Stimulated activated naive B cell treated with anti-CD40 and anti-IgM and Interleukin-4, amounts not matched to agents 10 μg/mL and 1 μg/mL and 100 μg/mL, for 72 hours (primary cell): Measurements from ENCODE around the gene CCDC85C.

ENCODE experiments used
- ATAC-seq, 2 donors: fragments of 150-1000 bp; cut with Tn5 transposase; replicated peaks; 2 replicates each; pipeline ENCODE4 v1.10.0; 2021; ENCODE audit warnings: moderate library complexity in 1 of 2
- DNase-seq: peaks from one replicate; pipeline ENCODE4 v3.0.0; 2021
- H3K27ac Mint-ChIP-seq: one replicate; pipeline ENCODE4 v1.8.0; 2022; ENCODE audit warnings: mild to moderate bottlenecking, mixed read lengths
- H3K27me3 Mint-ChIP-seq, 2 donors: one replicate each; pipeline ENCODE4 v1.8.0; 2022; ENCODE audit warnings: mixed read lengths in 2 of 2
- H3K36me3 Mint-ChIP-seq, 2 donors: one replicate each; pipeline ENCODE4 v1.8.0; 2022; ENCODE audit warnings: mixed read lengths in 2 of 2, mild to moderate bottlenecking in 1 of 2
- H3K4me1 Mint-ChIP-seq, 2 donors: one replicate each; pipeline ENCODE4 v1.8.0; 2022; ENCODE audit warnings: mixed read lengths in 2 of 2, mild to moderate bottlenecking in 1 of 2
- H3K4me3 Mint-ChIP-seq, 2 donors: one replicate each; pipeline ENCODE4 v1.8.0; 2022; ENCODE audit warnings: mild to moderate bottlenecking in 2 of 2, mixed read lengths in 2 of 2, moderate library complexity in 1 of 2
- H3K9me3 Mint-ChIP-seq, 2 donors: one replicate each; pipeline ENCODE4 v1.8.0; 2022; ENCODE audit warnings: mixed read lengths in 2 of 2, mild to moderate bottlenecking in 1 of 2

CCDC85C gene

DNA sequence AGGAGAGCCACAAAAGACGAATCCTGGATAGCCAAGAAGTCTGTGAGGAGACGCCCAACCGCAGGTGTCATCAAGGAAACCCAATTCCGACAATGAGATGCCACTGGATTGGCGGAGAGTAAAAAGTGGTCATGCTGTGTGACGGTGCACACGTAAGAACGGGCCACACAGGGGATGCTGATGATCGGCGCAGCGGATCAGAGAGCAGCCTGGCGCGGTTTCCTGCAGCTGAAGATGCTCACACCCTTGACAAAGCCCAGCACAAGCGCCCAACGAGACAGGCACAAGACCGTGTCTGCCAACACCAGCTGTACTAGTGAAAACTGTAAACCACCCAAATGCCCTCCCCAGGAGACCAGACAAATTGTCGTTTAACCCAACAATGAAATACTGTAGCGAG lies 55.8 kb downstream of the CCDC85C start:
- Mint-ChIP-seq H3K36me3 (no peaks in the 10 kb centered on the region), H3K27me3 (peaks cover 11 to 16% of the 10 kb centered on the region in 2 donors), H3K4me3 (no peak overlapping the region), H3K4me1 (peaks cover 10 to 14% of the 10 kb centered on the region in 2 donors), H3K9me3 (no peaks in the 10 kb centered on the region), H3K27ac (no peak overlapping the region)
- ATAC-seq (peak; percentile 37 to 67), DNase-seq (no peak)

DNA sequence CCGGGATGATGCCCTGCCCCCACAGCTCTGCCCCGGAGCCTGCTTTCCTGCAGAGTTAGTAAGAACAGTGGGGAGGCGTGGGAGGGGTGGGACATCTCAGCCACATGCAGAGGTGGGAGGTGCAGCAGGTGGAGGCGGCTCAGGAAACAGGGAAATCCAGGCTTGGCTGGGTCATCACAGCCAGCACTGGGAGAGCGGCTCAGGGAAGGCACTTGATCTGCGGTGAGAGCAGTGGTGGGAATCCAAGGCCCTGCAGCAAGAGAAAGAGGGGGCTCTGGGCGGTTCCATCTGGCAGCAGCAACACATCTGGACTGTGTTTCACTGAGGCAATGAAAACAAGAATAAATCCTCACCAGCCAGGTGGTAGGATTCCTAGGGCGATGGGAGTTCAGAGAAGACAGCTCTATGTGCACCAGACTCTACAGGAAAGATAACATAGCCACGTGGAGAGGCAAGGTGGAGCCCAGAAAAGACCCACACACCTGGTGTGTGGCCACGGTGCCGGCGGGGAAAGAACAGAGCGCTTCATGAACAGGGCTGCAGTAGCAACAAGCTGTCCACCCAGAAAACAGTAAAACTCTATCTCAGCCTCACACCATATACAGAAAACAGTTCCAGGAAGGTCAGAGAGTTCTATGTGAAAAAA lies 57.6 kb downstream of the CCDC85C start:
- Mint-ChIP-seq H3K36me3 (no peaks in the 10 kb centered on the region), H3K4me3 (no peak overlapping the region), H3K27ac (no peak overlapping the region), H3K4me1 (peaks cover 10 to 17% of the 10 kb centered on the region in 2 donors), H3K9me3 (no peaks in the 10 kb centered on the region), H3K27me3 (peaks cover 11 to 23% of the 10 kb centered on the region in 2 donors)
- no peak for DNase-seq
- no peak for ATAC-seq

GRCh38 chr14:99545586-99545985 lies 58.4 kb downstream of the CCDC85C start:
- Mint-ChIP-seq H3K36me3 (no peaks in the 10 kb centered on the region), H3K4me1 (peaks cover 10 to 16% of the 10 kb centered on the region in 2 donors), H3K27ac (no peak overlapping the region), H3K4me3 (no peak overlapping the region), H3K27me3 (peaks cover 11 to 24% of the 10 kb centered on the region in 2 donors), H3K9me3 (no peaks in the 10 kb centered on the region)
- DNase-seq (no peak), ATAC-seq (no peak)

DNA sequence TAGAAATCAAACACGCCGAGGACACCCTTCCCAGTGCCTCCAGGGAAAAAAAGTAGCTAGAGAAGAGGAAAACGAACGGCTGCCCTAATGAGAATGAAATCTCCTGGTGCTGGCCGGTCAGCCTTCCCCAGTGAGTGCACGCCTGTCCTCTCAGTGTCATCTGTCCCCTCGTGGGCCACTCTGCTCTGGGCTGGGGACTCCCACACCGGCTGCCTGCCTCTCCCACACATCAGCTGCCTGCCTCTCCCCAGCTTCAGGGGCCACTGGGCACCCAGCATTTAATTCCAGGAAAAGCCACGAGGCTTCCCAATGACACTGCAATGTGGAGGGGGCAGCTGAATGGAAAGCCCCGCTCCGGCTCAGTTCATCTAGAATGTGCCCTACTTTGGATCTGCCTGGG lies 59.0 kb downstream of the CCDC85C start:
- H3K27me3 Mint-ChIP-seq = peaks cover 11 to 24% of the 10 kb centered on the region in 2 donors
- H3K27ac Mint-ChIP-seq = no peak overlapping the region
- H3K36me3 Mint-ChIP-seq = no peaks in the 10 kb centered on the region
- ATAC-seq (no peak), DNase-seq (no peak)
- no peaks in the 10 kb centered on the region for H3K9me3 Mint-ChIP-seq
- H3K4me3 Mint-ChIP-seq = no peak overlapping the region
- H3K4me1 Mint-ChIP-seq = peaks cover 10 to 12% of the 10 kb centered on the region in 2 donors

DNA sequence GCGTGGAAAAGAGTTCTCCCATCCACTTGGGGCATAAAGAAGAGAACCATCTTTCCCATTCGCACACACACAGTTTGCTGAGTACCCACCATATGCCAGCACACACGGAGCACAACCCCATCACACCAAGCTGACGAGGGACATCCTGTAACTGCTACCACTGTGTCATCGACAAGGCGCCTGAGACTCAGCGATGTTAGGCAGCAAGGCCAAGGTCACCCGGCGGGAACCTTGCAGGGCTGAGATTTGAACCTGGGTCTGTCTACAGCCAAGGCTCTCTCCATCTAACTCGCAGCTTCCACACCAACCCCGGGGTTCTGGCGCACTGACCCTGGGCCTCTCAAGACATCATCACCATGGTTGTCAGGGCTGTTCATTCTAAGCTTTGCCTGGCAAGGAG lies 60.0 kb downstream of the CCDC85C start:
- H3K27ac Mint-ChIP-seq = no peak overlapping the region
- H3K36me3 Mint-ChIP-seq = no peaks in the 10 kb centered on the region
- peaks cover 9 to 11% of the 10 kb centered on the region in 2 donors for H3K4me1 Mint-ChIP-seq
- no peak overlapping the region for H3K4me3 Mint-ChIP-seq
- H3K9me3 Mint-ChIP-seq = no peaks in the 10 kb centered on the region
- DNase-seq = no peak
- peaks cover 12 to 24% of the 10 kb centered on the region in 2 donors for H3K27me3 Mint-ChIP-seq
- no peak for ATAC-seq

DNA sequence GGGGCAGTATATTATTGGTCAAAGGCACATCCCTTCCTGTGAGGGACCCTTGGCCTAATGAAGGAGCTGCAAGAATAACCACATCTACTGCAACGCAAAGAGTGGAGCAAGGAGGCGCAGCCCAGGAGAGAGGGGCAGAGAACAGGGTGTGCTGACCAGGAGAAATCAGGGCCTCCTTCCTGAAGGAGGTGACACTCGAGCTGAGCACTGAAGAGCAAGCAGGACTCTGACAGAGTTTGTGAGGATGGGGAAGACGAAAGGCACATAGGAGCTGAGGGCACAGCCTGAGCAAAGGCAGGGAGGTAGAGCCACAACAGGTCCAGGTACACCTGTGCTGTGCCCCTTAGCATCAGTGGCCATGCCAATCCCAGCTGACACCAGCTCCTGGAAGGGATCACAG lies 60.6 kb downstream of the CCDC85C start:
- peaks cover 18 to 30% of the 10 kb centered on the region in 2 donors for H3K27me3 Mint-ChIP-seq
- H3K9me3 Mint-ChIP-seq = no peaks in the 10 kb centered on the region
- no peaks in the 10 kb centered on the region for H3K36me3 Mint-ChIP-seq
- ATAC-seq (no peak), DNase-seq (no peak)
- no peak overlapping the region for H3K4me3 Mint-ChIP-seq
- H3K4me1 Mint-ChIP-seq = peaks cover 12% of the 10 kb centered on the region in 2 donors
- no peak overlapping the region for H3K27ac Mint-ChIP-seq

GRCh38 chr14:99542566-99542965 lies 61.4 kb downstream of the CCDC85C start:
- no peaks in the 10 kb centered on the region for H3K9me3 Mint-ChIP-seq

GRCh38 chr14:99541677-99542470 lies 62.1 kb downstream of the CCDC85C start:
- Mint-ChIP-seq H3K27me3 (peaks cover 28 to 33% of the 10 kb centered on the region in 2 donors), H3K4me3 (no peak overlapping the region), H3K4me1 (peaks cover 9 to 12% of the 10 kb centered on the region in 2 donors), H3K9me3 (no peaks in the 10 kb centered on the region), H3K27ac (no peak overlapping the region), H3K36me3 (no peaks in the 10 kb centered on the region)
- DNase-seq (no peak), ATAC-seq (peak in 1 of 2 donors; percentile 4)

More at GRCh38 chr14:99542566-99542965, 61.4 kb downstream of the CCDC85C start:
- no peak for ATAC-seq
- H3K27ac Mint-ChIP-seq = no peak overlapping the region
- H3K36me3 Mint-ChIP-seq = no peaks in the 10 kb centered on the region
- H3K4me3 Mint-ChIP-seq = no peak overlapping the region
- DNase-seq = no peak
- H3K27me3 Mint-ChIP-seq = peaks cover 26 to 32% of the 10 kb centered on the region in 2 donors
- peaks cover 9 to 12% of the 10 kb centered on the region in 2 donors for H3K4me1 Mint-ChIP-seq

GRCh38 chr14:99541211-99541610 lies 62.8 kb downstream of the CCDC85C start:
- DNase-seq = no peak
- H3K4me1 Mint-ChIP-seq = peaks cover 9 to 12% of the 10 kb centered on the region in 2 donors
- ATAC-seq = no peak
- H3K4me3 Mint-ChIP-seq = no peak overlapping the region
- peaks cover 28 to 33% of the 10 kb centered on the region in 2 donors for H3K27me3 Mint-ChIP-seq
- H3K9me3 Mint-ChIP-seq = no peaks in the 10 kb centered on the region
- no peaks in the 10 kb centered on the region for H3K36me3 Mint-ChIP-seq
- H3K27ac Mint-ChIP-seq = no peak overlapping the region

GRCh38 chr14:99540196-99541032 lies 63.6 kb downstream of the CCDC85C start:
- no peak overlapping the region for H3K4me3 Mint-ChIP-seq
- ATAC-seq (no peak), DNase-seq (no peak)
- H3K27ac Mint-ChIP-seq = no peak overlapping the region
- H3K27me3 Mint-ChIP-seq = peaks cover 23 to 33% of the 10 kb centered on the region in 2 donors
- H3K36me3 Mint-ChIP-seq = no peaks in the 10 kb centered on the region
- H3K9me3 Mint-ChIP-seq = no peaks in the 10 kb centered on the region
- H3K4me1 Mint-ChIP-seq = peaks cover 9 to 12% of the 10 kb centered on the region in 2 donors

GRCh38 chr14:99539491-99539890 lies 64.5 kb downstream of the CCDC85C start:
- peaks cover 9 to 12% of the 10 kb centered on the region in 2 donors for H3K4me1 Mint-ChIP-seq
- H3K27ac Mint-ChIP-seq = no peak overlapping the region
- H3K36me3 Mint-ChIP-seq = no peaks in the 10 kb centered on the region
- peaks cover 20 to 26% of the 10 kb centered on the region in 2 donors for H3K27me3 Mint-ChIP-seq
- H3K4me3 Mint-ChIP-seq = no peak overlapping the region
- H3K9me3 Mint-ChIP-seq = no peaks in the 10 kb centered on the region
- DNase-seq (no peak), ATAC-seq (no peak)

GRCh38 chr14:99538733-99539132 lies 65.3 kb downstream of the CCDC85C start:
- no peaks in the 10 kb centered on the region for H3K9me3 Mint-ChIP-seq
- no peaks in the 10 kb centered on the region for H3K36me3 Mint-ChIP-seq
- ATAC-seq (peak; percentile 42 to 49), DNase-seq (no peak)
- H3K27me3 Mint-ChIP-seq = peaks cover 24 to 26% of the 10 kb centered on the region in 2 donors
- H3K27ac Mint-ChIP-seq = peak overlapping the region; percentile 31
- H3K4me3 Mint-ChIP-seq = no peak overlapping the region
- H3K4me1 Mint-ChIP-seq = peaks cover 9 to 12% of the 10 kb centered on the region in 2 donors

DNA sequence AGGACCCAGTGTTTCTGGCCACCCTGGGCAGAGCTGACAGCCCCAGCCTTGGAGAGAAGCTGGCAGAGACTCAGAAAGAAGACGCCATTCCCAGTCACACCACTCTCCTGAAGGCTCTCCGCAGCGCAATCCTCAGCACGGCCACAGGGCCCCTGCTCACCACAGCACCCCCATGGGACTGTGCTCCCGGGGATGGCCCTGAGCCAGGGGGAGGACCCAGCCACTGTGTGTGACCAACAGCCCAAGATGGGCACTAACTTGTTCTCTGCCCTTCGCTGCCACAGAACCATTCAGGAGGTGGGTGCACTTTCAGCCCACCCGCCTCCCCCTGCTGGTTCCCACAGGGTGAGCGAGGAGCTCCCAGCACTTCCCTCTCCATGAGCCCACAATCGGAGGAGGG lies 65.7 kb downstream of the CCDC85C start:
- no peaks in the 10 kb centered on the region for H3K9me3 Mint-ChIP-seq
- peaks cover 24 to 26% of the 10 kb centered on the region in 2 donors for H3K27me3 Mint-ChIP-seq
- H3K27ac Mint-ChIP-seq = no peak overlapping the region
- ATAC-seq = no peak
- H3K4me3 Mint-ChIP-seq = no peak overlapping the region
- no peaks in the 10 kb centered on the region for H3K36me3 Mint-ChIP-seq
- H3K4me1 Mint-ChIP-seq = peaks cover 9 to 12% of the 10 kb centered on the region in 2 donors
- DNase-seq = no peak

GRCh38 chr14:99537399-99537798 lies 66.6 kb downstream of the CCDC85C start:
- DNase-seq (no peak), ATAC-seq (no peak)
- Mint-ChIP-seq H3K36me3 (no peaks in the 10 kb centered on the region), H3K27ac (no peak overlapping the region), H3K9me3 (no peaks in the 10 kb centered on the region), H3K4me3 (no peak overlapping the region), H3K27me3 (peaks cover 25 to 26% of the 10 kb centered on the region in 2 donors), H3K4me1 (peaks cover 9 to 12% of the 10 kb centered on the region in 2 donors)
